Measurements from ENCODE around the gene DDX24. TPM values are rescaled to one million over a fixed set of nuclear protein-coding genes. Genes with fewer than 3 reads are reported as not detected.

The DDX24 gene
- polyA plus RNA-seq (ENCODE audit: insufficient read length in 4 of 4): 100 to 1,000 TPM; 121 to 173 (median 163) TPM

GRCh38 chr14:94080621-94081385 lies at the start of gene DDX24, which contains the start of gene IFI27L1:
Gene DDX24, minus strand, starts transcription at chr14:94081202. Its CDS starts 1,460 bp downstream, at chr14:94079742.
Gene IFI27L1, plus strand, starts transcription at chr14:94081310. Its CDS starts 15,628 bp downstream, at chr14:94096938.
- DNase-seq (ENCODE audit: low read depth in 4 of 4, low spot score in 3 of 4): peak; percentile 83 to 90 (median 84)

GRCh38 chr14:94129758-94130414 lies 48.9 kb upstream of the DDX24 start:
- DNase-seq (ENCODE audit: low read depth in 4 of 4, low spot score in 3 of 4): no peak

GRCh38 chr14:94129111-94129757 lies 48.2 kb upstream of the DDX24 start, which contains the start of gene IFI27L2:
Gene IFI27L2, minus strand, starts transcription at chr14:94129604. Its CDS starts 40 bp downstream, at chr14:94129564.
- peak; percentile 42 to 66 (median 53) for DNase-seq (ENCODE audit: low read depth in 4 of 4, low spot score in 3 of 4)

- no peak for DNase-seq (ENCODE audit: low read depth in 4 of 4, low spot score in 3 of 4)
These were observed 47.3 kb upstream of the DDX24 start for GRCh38 chr14:94128216-94128839.

DNA sequence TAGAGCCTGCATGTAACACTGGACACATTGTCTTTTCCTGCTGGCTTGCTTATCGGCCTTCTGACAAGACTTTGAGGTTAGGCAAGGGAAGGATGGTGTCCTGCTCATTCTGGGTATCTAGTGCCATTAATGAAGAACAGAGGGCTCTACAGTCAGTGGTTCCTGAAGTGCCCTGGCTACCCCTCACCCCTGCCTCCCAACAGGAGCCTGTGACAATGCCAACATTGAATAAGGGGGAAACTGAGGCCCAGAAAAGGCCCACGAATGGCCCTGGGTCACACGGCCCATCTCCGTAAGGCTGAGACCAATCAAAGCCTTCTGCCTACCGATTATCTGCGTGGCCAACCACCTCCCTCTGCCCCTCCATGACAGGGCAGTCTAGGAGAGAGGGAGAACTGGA lies 46.3 kb upstream of the DDX24 start:
- no peak for DNase-seq (ENCODE audit: low read depth in 4 of 4, low spot score in 3 of 4)

- DNase-seq (ENCODE audit: low read depth in 4 of 4, low spot score in 3 of 4): no peak
These were observed 45.8 kb upstream of the DDX24 start for GRCh38 chr14:94126800-94127199.

- DNase-seq (ENCODE audit: low read depth in 4 of 4, low spot score in 3 of 4): no peak
These were observed 45.3 kb upstream of the DDX24 start for GRCh38 chr14:94126419-94126677.

- DNase-seq (ENCODE audit: low read depth in 4 of 4, low spot score in 3 of 4): no peak
These were observed 44.8 kb upstream of the DDX24 start for GRCh38 chr14:94125659-94126418.

GRCh38 chr14:94124582-94125377 lies 43.8 kb upstream of the DDX24 start:
- no peak for DNase-seq (ENCODE audit: low read depth in 4 of 4, low spot score in 3 of 4)

DNA sequence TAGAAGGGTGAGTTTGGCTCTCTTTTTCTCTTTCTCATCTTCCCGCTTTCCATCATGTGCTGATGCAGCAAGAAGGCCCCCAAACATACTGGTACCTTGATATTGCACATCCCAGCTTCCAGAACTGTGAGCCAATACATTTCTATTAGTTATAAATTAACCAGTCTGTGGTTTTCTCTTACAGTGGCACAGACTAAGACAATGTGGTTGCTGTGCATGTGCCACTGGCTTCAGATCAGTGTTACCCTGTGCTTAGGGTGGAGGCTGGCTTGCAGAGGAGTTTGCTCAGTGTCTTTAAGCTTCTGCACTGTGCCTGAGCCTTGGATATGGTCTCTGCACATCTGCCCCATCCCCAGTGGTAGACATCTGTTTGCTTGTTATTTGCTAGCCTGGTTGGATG lies 42.9 kb upstream of the DDX24 start:
- no peak for DNase-seq (ENCODE audit: low read depth in 4 of 4, low spot score in 3 of 4)

GRCh38 chr14:94123296-94123695 lies 42.3 kb upstream of the DDX24 start:
- no peak for DNase-seq (ENCODE audit: low read depth in 4 of 4, low spot score in 3 of 4)

- no peak for DNase-seq (ENCODE audit: low read depth in 4 of 4, low spot score in 3 of 4)
These were observed 41.4 kb upstream of the DDX24 start for GRCh38 chr14:94122438-94122837.

DNA sequence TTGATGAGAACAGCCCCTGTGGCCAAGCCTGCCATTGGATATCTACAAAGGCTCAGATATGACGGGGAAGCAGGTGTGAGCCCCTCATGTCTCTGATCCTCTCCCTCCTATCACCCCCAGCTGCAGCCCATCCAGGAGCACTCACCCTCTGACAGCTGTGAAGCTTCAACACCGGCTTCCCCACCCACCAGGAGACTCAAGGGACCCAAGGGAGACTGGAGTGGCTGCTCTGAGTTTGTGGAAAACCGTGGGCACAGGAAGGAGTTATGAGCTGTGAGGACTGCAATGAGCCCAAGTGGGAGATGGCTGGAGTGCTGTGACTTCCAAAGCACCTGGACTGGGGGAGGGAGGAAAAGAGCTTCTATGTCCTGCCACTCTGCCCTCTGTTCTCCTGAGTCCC lies 40.5 kb upstream of the DDX24 start:
- DNase-seq (ENCODE audit: low read depth in 4 of 4, low spot score in 3 of 4): no peak

- DNase-seq (ENCODE audit: low read depth in 4 of 4, low spot score in 3 of 4): no peak
These were observed 39.8 kb upstream of the DDX24 start for GRCh38 chr14:94120667-94121340.

GRCh38 chr14:94119071-94119470 lies 38.1 kb upstream of the DDX24 start:
- DNase-seq (ENCODE audit: low read depth in 4 of 4, low spot score in 3 of 4): no peak

GRCh38 chr14:94117856-94118255 lies 36.9 kb upstream of the DDX24 start:
- DNase-seq (ENCODE audit: low read depth in 4 of 4, low spot score in 3 of 4): no peak

DNA sequence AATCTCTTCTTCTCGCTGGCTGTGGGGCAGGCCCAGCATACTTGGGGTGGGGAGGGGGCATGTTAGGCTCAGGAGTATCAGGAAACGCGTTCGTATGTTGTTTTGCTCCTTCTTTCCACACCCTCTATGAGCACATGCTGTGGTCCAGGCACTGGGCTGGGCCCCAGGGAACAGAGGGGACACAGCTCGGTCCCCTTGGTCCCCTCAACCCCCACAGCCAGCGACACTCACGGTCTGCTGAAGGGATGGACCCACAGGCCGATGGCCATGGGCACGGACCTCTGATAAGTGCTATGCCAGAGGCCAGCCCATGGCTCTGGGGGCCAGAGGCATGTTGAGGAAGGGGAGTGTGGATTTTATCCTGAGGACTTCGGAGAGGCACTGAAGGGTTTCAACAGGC lies 35.7 kb upstream of the DDX24 start:
- no peak for DNase-seq (ENCODE audit: low read depth in 4 of 4, low spot score in 3 of 4)

DNA sequence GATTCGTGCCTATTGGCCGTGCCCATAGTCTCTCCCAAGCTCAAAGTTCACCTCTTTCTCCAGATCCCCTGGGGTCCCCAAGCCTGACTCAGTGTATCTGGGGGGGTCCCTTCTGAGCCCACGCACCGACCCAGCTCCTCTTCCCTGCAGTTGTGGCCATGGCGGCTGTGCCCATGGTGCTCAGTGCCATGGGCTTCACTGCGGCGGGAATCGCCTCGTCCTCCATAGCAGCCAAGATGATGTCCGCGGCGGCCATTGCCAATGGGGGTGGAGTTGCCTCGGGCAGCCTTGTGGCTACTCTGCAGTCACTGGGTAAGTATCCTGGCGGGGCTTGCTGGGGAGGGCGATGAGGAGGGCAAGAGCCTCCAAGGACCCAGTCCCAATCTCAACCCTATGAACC lies 34.6 kb upstream of the DDX24 start:
- DNase-seq (ENCODE audit: low read depth in 4 of 4, low spot score in 3 of 4): no peak

DNA sequence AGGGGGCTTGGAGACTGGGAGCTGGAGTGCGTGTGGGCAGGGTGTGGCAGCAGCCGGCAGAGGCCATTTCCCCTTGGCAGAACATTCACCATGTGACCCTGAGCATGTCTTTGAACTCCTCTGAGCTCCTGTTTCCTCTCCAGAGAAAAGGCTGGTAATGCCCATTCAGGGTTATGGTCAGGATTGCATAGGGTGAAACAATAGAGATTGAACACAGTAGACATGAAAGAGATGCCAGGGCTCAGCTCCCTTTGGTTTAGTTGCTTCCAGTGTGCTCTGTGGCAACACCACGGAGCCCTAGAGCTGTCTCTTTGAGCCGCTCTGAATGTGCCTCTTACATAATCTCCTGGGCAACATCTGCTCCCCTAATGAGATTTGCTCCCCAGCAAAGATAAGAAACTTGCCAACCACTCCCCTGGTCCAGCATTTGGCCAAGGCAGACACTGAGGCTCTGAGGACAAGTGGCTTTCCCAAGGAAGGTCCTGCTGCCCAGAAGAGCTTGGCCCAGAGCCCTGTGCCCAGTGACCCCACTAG lies 34.1 kb upstream of the DDX24 start:
- DNase-seq (ENCODE audit: low read depth in 4 of 4, low spot score in 3 of 4): no peak
